HG03103 (cell line): ENCODE data around the gene FXYD7.
"Not testable (repeated sequence)": the region's sequence is repeated elsewhere in the genome, so short reads cannot be mapped to it uniquely, and the experiment has no call there.

Experiments
- ATAC-seq: cut with Tn5 transposase; IDR thresholded peaks from one replicate; pipeline ENCODE4 v1.9.1; 2021; ENCODE audit warnings: low read depth; ENCODE audit not compliant: unreplicated experiment

FXYD7 gene

GRCh38 chr19:35142606-35143230, 337 bp upstream of the FXYD7 start:
- no peak for ATAC-seq

- no peak for ATAC-seq
Measured at GRCh38 chr19:35143818-35144217, 763 bp downstream of the FXYD7 start.

- ATAC-seq = no peak
Measured at GRCh38 chr19:35144259-35144599, 1.2 kb downstream of the FXYD7 start.

GRCh38 chr19:35144600-35145436, 1.8 kb downstream of the FXYD7 start:
- ATAC-seq = no peak

- ATAC-seq = no peak
Measured at GRCh38 chr19:35146746-35147459, 3.8 kb downstream of the FXYD7 start.

GRCh38 chr19:35149463-35149862, 6.4 kb downstream of the FXYD7 start:
- no peak for ATAC-seq

GRCh38 chr19:35150445-35150844, 7.4 kb downstream of the FXYD7 start:
- ATAC-seq = no peak

- no peak for ATAC-seq
Measured at GRCh38 chr19:35151273-35152065, 8.4 kb downstream of the FXYD7 start.

- not testable (repeated sequence) for ATAC-seq
Measured at GRCh38 chr19:35153129-35153522, 10.1 kb downstream of the FXYD7 start.

- no peak for ATAC-seq
Measured at GRCh38 chr19:35153701-35154524, 10.9 kb downstream of the FXYD7 start.

- ATAC-seq = no peak
Measured at GRCh38 chr19:35154525-35155406, 11.7 kb downstream of the FXYD7 start, which contains the start of gene FXYD5. Gene FXYD5, plus strand, starts transcription at chr19:35154735. Its CDS starts 816 bp downstream, at chr19:35155551.

- no peak for ATAC-seq
Measured at GRCh38 chr19:35155441-35155840, 12.4 kb downstream of the FXYD7 start.

- ATAC-seq = no peak
Measured at GRCh38 chr19:35155981-35156672, 13.1 kb downstream of the FXYD7 start.

GRCh38 chr19:35156673-35157014, 13.6 kb downstream of the FXYD7 start:
- no peak for ATAC-seq

- no peak for ATAC-seq
Measured at GRCh38 chr19:35157431-35157830, 14.4 kb downstream of the FXYD7 start.

- ATAC-seq = no peak
Measured at GRCh38 chr19:35159606-35160005, 16.6 kb downstream of the FXYD7 start.

- no peak for ATAC-seq
Measured at GRCh38 chr19:35160629-35161433, 17.8 kb downstream of the FXYD7 start.

GRCh38 chr19:35161434-35161743, 18.3 kb downstream of the FXYD7 start:
- ATAC-seq = no peak
